ENCODE results near the gene DIPK1B. TPM values are rescaled to one million over a fixed set of nuclear protein-coding genes. Genes with fewer than 3 reads are reported as not detected.

DIPK1B gene
- total and polyA plus RNA-seq, 10 donors, result 5.2 to 26.5 (median 12.3) TPM

- DNase-seq, result no peak
These were observed 6.2 kb downstream of the DIPK1B start for GRCh38 chr9:136718345-136719194.

DNA sequence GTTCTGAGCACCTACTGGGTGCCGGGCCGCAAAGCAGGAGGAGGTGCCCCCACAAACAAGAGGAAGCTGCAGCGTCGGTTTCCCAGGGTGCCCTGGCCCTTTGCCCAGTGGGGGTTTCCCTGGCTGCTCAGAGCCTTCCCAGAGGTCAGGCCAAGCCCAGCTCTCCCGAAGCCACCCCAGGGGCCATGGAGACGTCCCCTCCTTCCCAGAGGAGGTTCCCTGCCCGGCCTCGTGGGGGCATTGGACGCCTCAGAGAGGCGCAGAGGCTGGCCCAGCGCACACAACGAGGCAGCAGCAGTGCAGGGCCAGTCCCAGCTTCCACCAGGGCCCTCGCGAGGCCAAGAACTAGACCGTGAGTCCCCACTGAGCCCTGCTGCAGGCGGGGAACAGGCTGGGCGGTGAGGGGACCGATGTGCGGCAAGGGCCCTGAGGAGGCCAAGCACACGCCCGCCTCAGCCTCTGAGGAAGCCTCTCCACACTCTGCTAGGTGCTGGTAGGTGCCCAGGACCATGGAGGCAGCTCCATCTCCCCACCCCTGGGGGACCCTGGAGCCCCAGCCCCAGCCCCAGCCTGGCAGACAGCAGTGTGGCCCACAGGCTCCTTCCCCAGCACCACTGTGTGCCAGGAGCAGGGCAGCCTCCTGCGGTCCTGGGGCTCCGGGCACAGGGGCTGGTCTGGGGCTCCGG, 7.0 kb downstream of the DIPK1B start:
- no peaks in the 10 kb centered on the region for H3K9me3 ChIP-seq
- WGBS, 5 donors, result 28 to 49% (median 41%) methylated on average over 13 to 24 of the region's 24 CpGs
- peaks cover 0 to 21% (median 7%) of the 10 kb centered on the region in 7 donors for H3K27me3 ChIP-seq (replicated peaks in 1 of 7)
- peaks cover 6 to 40% (median 32%) of the 10 kb centered on the region in 6 donors for H3K36me3 ChIP-seq
- intact Hi-C loops (cut with DNase I; ENCODE audit: low total_unique reads), result no loop called here
- TF ChIP-seq, protein P1, sequence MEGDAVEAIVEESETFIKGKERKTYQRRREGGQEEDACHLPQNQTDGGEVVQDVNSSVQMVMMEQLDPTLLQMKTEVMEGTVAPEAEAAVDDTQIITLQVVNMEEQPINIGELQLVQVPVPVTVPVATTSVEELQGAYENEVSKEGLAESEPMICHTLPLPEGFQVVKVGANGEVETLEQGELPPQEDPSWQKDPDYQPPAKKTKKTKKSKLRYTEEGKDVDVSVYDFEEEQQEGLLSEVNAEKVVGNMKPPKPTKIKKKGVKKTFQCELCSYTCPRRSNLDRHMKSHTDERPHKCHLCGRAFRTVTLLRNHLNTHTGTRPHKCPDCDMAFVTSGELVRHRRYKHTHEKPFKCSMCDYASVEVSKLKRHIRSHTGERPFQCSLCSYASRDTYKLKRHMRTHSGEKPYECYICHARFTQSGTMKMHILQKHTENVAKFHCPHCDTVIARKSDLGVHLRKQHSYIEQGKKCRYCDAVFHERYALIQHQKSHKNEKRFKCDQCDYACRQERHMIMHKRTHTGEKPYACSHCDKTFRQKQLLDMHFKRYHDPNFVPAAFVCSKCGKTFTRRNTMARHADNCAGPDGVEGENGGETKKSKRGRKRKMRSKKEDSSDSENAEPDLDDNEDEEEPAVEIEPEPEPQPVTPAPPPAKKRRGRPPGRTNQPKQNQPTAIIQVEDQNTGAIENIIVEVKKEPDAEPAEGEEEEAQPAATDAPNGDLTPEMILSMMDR (IDR thresholded peaks at IDR 0.05 in 8 of 11, conservative IDR thresholded peaks at IDR 0.05 in 3 of 11), result no peak
- peak; percentile 43 to 75 (median 57) for TF ChIP-seq POLR2AphosphoS5 (IDR thresholded peaks at IDR 0.05)
- peaks cover 13 to 78% (median 64%) of the 10 kb centered on the region in 6 donors for H3K4me1 ChIP-seq
- peak; percentile 86 for DNase-seq
- peak overlapping the region in 7 of 8 donors; percentile 14 to 81 (median 58) for H3K27ac ChIP-seq
- H3K4me3 ChIP-seq, result peak overlapping the region in 1 of 8 donors; percentile 49

More at GRCh38 chr9:136718345-136719194, 6.2 kb downstream of the DIPK1B start:
- Histone ChIP-seq H3K36me3 (peaks cover 1 to 32% (median 24%) of the 10 kb centered on the region in 6 donors), H3K9me3 (no peaks in the 10 kb centered on the region), H3K4me1 (peaks cover 15 to 78% (median 67%) of the 10 kb centered on the region in 6 donors), H3K27ac (peak overlapping the region in 4 of 8 donors; percentile 54 to 81 (median 66)), H3K4me3 (peak overlapping the region in 1 of 8 donors; percentile 49), H3K27me3 (replicated peaks in 1 of 7) (peaks cover 0 to 29% (median 14%) of the 10 kb centered on the region in 7 donors)
- 39 to 76% (median 57%) methylated on average over 9 to 20 of the region's 20 CpGs for WGBS, 5 donors
- TF ChIP-seq, protein P1 (IDR thresholded peaks at IDR 0.05 in 8 of 11, conservative IDR thresholded peaks at IDR 0.05 in 3 of 11), result no peak
- no peak for TF ChIP-seq POLR2A (IDR thresholded peaks at IDR 0.05)
- no peak for TF ChIP-seq POLR2AphosphoS5 (IDR thresholded peaks at IDR 0.05)
- intact Hi-C loops (cut with DNase I; ENCODE audit: low total_unique reads), result no loop called here

DNA sequence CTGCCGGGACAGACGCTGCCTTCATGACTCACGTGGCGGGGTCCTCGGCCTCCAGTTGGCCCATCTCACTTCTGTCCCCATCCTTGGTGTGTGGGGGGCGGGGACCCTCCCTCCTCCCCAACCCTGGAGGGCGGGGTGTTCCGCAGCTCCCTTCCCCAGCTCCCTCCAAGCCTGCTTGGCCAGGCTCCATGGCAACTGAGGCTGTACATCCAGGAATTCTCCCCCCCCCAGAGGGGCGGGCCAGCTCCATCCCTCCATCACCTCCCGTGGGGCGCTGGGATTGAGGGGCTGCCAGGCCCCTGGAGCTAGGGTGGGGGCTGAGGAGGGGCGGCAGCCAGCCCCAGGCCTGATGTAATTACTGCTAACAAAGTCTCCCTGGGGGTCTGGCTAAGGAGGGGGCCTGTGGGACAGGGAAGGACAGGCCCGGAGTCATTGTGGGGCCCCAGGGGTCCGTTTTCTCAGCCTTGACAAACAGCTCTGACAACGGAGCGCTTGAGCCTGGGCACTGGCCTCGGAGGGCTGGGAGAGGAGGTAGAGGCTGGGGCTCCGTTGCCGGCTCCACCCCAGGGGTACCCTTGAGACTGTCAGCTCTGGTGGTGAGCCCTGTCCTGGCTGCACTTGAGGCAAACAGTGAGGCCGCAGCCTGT, 8.0 kb downstream of the DIPK1B start:
- no peak overlapping the region for H3K4me3 ChIP-seq
- no peak for DNase-seq
- peaks cover 0 to 12% (median 0%) of the 10 kb centered on the region in 7 donors for H3K27me3 ChIP-seq (replicated peaks in 1 of 7)
- intact Hi-C loops (cut with DNase I; ENCODE audit: low total_unique reads), result no loop called here
- H3K9me3 ChIP-seq, result no peaks in the 10 kb centered on the region
- H3K4me1 ChIP-seq, result peaks cover 4 to 78% (median 64%) of the 10 kb centered on the region in 6 donors
- peaks cover 6 to 50% (median 41%) of the 10 kb centered on the region in 6 donors for H3K36me3 ChIP-seq
- WGBS, 5 donors, result 79 to 83% (median 82%) methylated on average over 13 to 20 of the region's 20 CpGs
- H3K27ac ChIP-seq, result peak overlapping the region in 2 of 8 donors; percentile 68 to 81
- TF ChIP-seq POLR2AphosphoS5 (IDR thresholded peaks at IDR 0.05) (peak in 2 of 3 donors; percentile 1 to 46), POLR2A (IDR thresholded peaks at IDR 0.05) (no peak)

DNA sequence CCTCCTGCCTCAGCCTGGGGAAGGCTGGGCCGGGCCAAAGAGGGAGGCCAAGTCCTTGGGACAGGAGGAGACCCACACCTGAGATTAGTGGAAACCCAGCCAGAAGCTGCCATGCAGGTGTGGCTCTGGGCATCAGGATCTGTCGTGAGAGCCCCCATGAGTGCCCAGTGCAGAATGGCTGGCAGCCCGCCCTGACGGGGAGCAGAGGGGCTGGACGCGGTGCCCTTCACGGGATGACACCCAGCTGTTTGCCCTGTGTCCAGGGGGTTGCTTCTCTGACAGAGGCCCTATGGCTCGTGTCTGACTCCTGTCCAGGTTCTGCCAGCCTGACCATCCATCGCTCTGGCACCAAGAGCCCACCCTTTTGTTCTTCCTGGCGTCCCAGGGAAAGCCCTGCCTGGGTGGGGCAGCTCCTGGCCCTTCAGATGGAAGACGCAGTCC, 8.5 kb downstream of the DIPK1B start:
- no peaks in the 10 kb centered on the region for H3K9me3 ChIP-seq
- intact Hi-C loops (cut with DNase I; ENCODE audit: low total_unique reads), result no loop called here
- WGBS, 5 donors, result 69 to 83% (median 71%) methylated on average over 9 to 11 of the region's 11 CpGs
- no peak for DNase-seq
- peak overlapping the region in 2 of 8 donors; percentile 17 to 68 for H3K27ac ChIP-seq
- H3K4me1 ChIP-seq, result peaks cover 6 to 78% (median 69%) of the 10 kb centered on the region in 6 donors
- peaks cover 6 to 56% (median 47%) of the 10 kb centered on the region in 6 donors for H3K36me3 ChIP-seq
- peaks cover 0 to 6% (median 0%) of the 10 kb centered on the region in 7 donors for H3K27me3 ChIP-seq (replicated peaks in 1 of 7)
- no peak overlapping the region for H3K4me3 ChIP-seq
- TF ChIP-seq POLR2A (IDR thresholded peaks at IDR 0.05), result no peak
- TF ChIP-seq POLR2AphosphoS5 (IDR thresholded peaks at IDR 0.05), result no peak
- TF ChIP-seq, protein P1 (IDR thresholded peaks at IDR 0.05 in 8 of 11, conservative IDR thresholded peaks at IDR 0.05 in 3 of 11), result no peak
